ENCODE measurements around the gene TBL1X. TPM values are rescaled to one million over a fixed set of nuclear protein-coding genes. Genes with fewer than 3 reads are reported as not detected.

Gene TBL1X
- total RNA-seq, 1 experiment from 2014 or later: 17.6 TPM

DNA sequence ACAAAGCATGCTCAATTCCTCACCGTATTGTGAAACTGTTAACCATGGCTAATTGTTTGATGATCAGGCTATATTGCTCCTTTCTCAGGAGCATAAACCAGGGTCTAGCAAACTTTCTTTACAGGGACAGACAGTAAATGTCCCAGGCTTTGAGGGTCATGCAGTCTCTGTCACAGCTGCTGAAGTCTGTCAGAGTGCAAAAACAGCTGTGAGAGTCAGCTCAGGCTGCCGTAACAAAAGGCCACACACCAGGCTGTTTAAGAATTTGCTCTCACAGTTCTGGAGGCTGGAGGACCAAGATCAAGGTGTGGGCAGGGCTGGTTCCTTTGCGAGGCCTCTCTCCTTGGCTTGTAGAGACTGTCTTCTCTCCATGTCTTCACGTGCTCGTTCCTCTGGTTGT is 225.2 kb downstream of the TBL1X start:
- Histone ChIP-seq H2AFZ (no peak overlapping the region), H3K27me3 (ENCODE audit: insufficient read depth, low read depth) (no peaks in the 10 kb centered on the region), H3K4me1 (replicated peaks; ENCODE audit: insufficient read depth) (no peaks in the 10 kb centered on the region), H3K9me2 (ENCODE audit: insufficient read depth) (no peaks in the 10 kb centered on the region), H3K79me2 (ENCODE audit: low read depth) (no peaks in the 10 kb centered on the region), H3K9me3 (ENCODE audit: insufficient read depth, low read depth) (no peaks in the 10 kb centered on the region), H3K4me3 (no peak overlapping the region), H3F3A (ENCODE audit: insufficient read depth, low read depth) (no peaks in the 10 kb centered on the region), H3K4me2 (no peak overlapping the region), H3K27ac (no peak overlapping the region), H3K36me3 (ENCODE audit: low read depth) (no peaks in the 10 kb centered on the region), H4K20me1 (ENCODE audit: insufficient read depth) (no peaks in the 10 kb centered on the region)
- no peak for DNase-seq
- TF ChIP-seq EZH2 (IDR thresholded peaks at IDR 0.05; ENCODE audit: low read depth): no peak
- TF ChIP-seq, protein P1, sequence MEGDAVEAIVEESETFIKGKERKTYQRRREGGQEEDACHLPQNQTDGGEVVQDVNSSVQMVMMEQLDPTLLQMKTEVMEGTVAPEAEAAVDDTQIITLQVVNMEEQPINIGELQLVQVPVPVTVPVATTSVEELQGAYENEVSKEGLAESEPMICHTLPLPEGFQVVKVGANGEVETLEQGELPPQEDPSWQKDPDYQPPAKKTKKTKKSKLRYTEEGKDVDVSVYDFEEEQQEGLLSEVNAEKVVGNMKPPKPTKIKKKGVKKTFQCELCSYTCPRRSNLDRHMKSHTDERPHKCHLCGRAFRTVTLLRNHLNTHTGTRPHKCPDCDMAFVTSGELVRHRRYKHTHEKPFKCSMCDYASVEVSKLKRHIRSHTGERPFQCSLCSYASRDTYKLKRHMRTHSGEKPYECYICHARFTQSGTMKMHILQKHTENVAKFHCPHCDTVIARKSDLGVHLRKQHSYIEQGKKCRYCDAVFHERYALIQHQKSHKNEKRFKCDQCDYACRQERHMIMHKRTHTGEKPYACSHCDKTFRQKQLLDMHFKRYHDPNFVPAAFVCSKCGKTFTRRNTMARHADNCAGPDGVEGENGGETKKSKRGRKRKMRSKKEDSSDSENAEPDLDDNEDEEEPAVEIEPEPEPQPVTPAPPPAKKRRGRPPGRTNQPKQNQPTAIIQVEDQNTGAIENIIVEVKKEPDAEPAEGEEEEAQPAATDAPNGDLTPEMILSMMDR (conservative IDR thresholded peaks at IDR 0.05): no peak
- ChIA-PET POLR2A (ENCODE audit: unreplicated experiment) (no interaction called here), CTCF (no interaction called here)
- intact Hi-C loops (cut with micrococcal nuclease; ENCODE audit: unreplicated experiment): no loop called here
- BruUV-seq (replicated peaks): no TSS peak

GRCh38 chrX:9693307-9694001 is 228.6 kb downstream of the TBL1X start:
- ChIA-PET CTCF (no interaction called here), POLR2A (ENCODE audit: unreplicated experiment) (no interaction called here)
- no peaks in the 10 kb centered on the region for H4K20me1 ChIP-seq (ENCODE audit: insufficient read depth)
- H3K9me3 ChIP-seq (ENCODE audit: insufficient read depth, low read depth): no peaks in the 10 kb centered on the region
- TF ChIP-seq, protein P1 (conservative IDR thresholded peaks at IDR 0.05): no peak
- no peak for TF ChIP-seq EZH2 (IDR thresholded peaks at IDR 0.05; ENCODE audit: low read depth)
- no peak overlapping the region for H2AFZ ChIP-seq
- H3K9me2 ChIP-seq (ENCODE audit: insufficient read depth): no peaks in the 10 kb centered on the region
- H3K27me3 ChIP-seq (ENCODE audit: insufficient read depth, low read depth): no peaks in the 10 kb centered on the region
- no peak for DNase-seq
- H3K4me3 ChIP-seq: no peak overlapping the region
- H3K36me3 ChIP-seq (ENCODE audit: low read depth): no peaks in the 10 kb centered on the region
- no peak overlapping the region for H3K4me2 ChIP-seq
- no peaks in the 10 kb centered on the region for H3F3A ChIP-seq (ENCODE audit: insufficient read depth, low read depth)
- H3K4me1 ChIP-seq (replicated peaks; ENCODE audit: insufficient read depth): no peaks in the 10 kb centered on the region
- H3K79me2 ChIP-seq (ENCODE audit: low read depth): no peaks in the 10 kb centered on the region
- intact Hi-C loops (cut with micrococcal nuclease; ENCODE audit: unreplicated experiment): no loop called here
- no peak overlapping the region for H3K27ac ChIP-seq
- BruUV-seq (replicated peaks): no TSS peak

DNA sequence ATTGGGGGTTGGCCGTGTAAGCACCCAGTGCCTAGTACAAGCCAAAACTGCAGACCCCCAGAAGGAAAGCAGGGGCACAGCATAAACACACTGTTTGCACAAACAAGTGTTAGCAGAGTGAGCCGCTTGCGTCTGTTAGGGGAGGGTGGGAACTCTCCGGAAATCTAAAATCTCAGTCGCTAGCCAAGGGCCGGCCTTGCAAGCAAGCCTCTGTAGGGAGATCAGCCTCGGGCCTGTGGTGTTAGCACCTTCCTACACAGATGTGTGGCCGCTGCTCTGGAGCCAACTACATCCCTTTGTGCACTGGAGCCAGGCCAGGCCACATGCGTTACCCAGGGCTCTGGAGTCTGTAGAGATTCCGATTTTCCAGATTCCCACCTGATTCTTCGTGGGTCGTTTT is 233.7 kb downstream of the TBL1X start:
- Histone ChIP-seq H3K79me2 (ENCODE audit: low read depth) (no peaks in the 10 kb centered on the region), H3K4me3 (no peak overlapping the region), H3K36me3 (ENCODE audit: low read depth) (no peaks in the 10 kb centered on the region), H3K27me3 (ENCODE audit: insufficient read depth, low read depth) (no peaks in the 10 kb centered on the region), H2AFZ (no peak overlapping the region), H3K4me1 (replicated peaks; ENCODE audit: insufficient read depth) (no peaks in the 10 kb centered on the region), H4K20me1 (ENCODE audit: insufficient read depth) (no peaks in the 10 kb centered on the region), H3K9me3 (ENCODE audit: insufficient read depth, low read depth) (no peaks in the 10 kb centered on the region), H3K4me2 (no peak overlapping the region), H3F3A (ENCODE audit: insufficient read depth, low read depth) (no peaks in the 10 kb centered on the region), H3K9me2 (ENCODE audit: insufficient read depth) (no peaks in the 10 kb centered on the region), H3K27ac (no peak overlapping the region)
- TF ChIP-seq EZH2 (IDR thresholded peaks at IDR 0.05; ENCODE audit: low read depth): no peak
- TF ChIP-seq, protein P1 (conservative IDR thresholded peaks at IDR 0.05): no peak
- POLR2A ChIA-PET (ENCODE audit: unreplicated experiment): no interaction called here
- CTCF ChIA-PET: no interaction called here
- no TSS peak for BruUV-seq (replicated peaks)
- DNase-seq: no peak
- intact Hi-C loops (cut with micrococcal nuclease; ENCODE audit: unreplicated experiment): no loop called here

Data from PC-9 (cell line).